ENCODE results near the gene SERPINB13. TPM values are rescaled to one million over a fixed set of nuclear protein-coding genes. Genes with fewer than 3 reads are reported as not detected.

SERPINB13 gene
- total RNA-seq, 1 experiment from 2014 or later, result not detected

GRCh38 chr18:63575681-63576080 lies 11.5 kb upstream of the SERPINB13 start:
- H3K27me3 Mint-ChIP-seq (ENCODE audit: unreplicated experiment), result no peaks in the 10 kb centered on the region
- no peaks in the 10 kb centered on the region for H3K4me1 Mint-ChIP-seq (ENCODE audit: low read depth, unreplicated experiment)
- no peak for TF ChIP-seq CTCF (IDR thresholded peaks at IDR 0.05; ENCODE audit: unreplicated experiment)
- no peaks in the 10 kb centered on the region for H3K9me3 Mint-ChIP-seq (ENCODE audit: low read depth, unreplicated experiment)
- no peaks in the 10 kb centered on the region for H3K36me3 Mint-ChIP-seq (ENCODE audit: insufficient read depth, unreplicated experiment)
- intact Hi-C loops (cut with micrococcal nuclease; ENCODE audit: unreplicated experiment), result loop anchor here (5.0 kb wide), 2 partner anchors 102 to 362 kb away; no protein-coding TSS in a partner anchor
- CTCF ChIA-PET, result interaction anchor here (0.7 to 1.0 kb wide), 2 partner anchors 19 to 57 kb away, joined by 5 to 6 read pairs; no protein-coding TSS in a partner anchor
- no peak for DNase-seq
- H3K27ac Mint-ChIP-seq (ENCODE audit: unreplicated experiment), result no peak overlapping the region
- no TSS peak for BruUV-seq (replicated peaks)
- H3K4me3 Mint-ChIP-seq (ENCODE audit: low read depth, unreplicated experiment), result no peak overlapping the region

DNA sequence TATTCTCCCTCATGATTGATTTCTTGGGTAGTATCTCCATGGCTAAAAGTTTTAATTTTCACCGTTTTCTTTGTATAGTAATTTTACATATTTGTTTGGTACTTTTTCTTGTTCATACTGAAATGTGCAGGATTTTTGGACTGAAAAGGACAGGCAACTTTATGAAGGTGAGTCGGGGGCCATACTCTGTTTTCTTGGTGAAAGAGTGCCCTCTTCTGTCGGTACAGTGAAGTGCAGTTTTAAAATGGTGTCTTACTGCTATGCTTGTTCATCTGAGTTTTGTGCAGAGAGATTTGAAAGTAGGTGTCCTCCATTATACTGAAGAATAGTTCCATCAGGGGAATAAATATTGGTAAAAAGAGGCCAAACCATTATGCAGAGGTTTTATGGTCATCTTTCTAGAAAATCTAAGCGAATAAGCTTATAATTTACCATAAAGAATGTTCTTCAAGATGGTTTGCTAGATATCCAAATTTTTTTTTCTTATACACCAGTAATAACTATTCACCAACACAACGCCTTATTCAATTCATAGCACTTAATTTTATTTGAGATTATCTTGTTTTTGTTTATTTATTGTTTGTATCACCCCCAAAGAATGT lies 8.7 kb upstream of the SERPINB13 start:
- no TSS peak for BruUV-seq (replicated peaks)
- no peaks in the 10 kb centered on the region for H3K27me3 Mint-ChIP-seq (ENCODE audit: unreplicated experiment)
- CTCF ChIA-PET, result interaction anchor here (0.6 to 4.5 kb wide), 6 partner anchors 25 to 67 kb away, joined by 3 to 33 read pairs (median 6); no protein-coding TSS in a partner anchor
- intact Hi-C loops (cut with micrococcal nuclease; ENCODE audit: unreplicated experiment), result loop anchor here (1.0 to 5.0 kb wide), 4 partner anchors 60 to 359 kb away; no protein-coding TSS in a partner anchor
- no peaks in the 10 kb centered on the region for H3K36me3 Mint-ChIP-seq (ENCODE audit: insufficient read depth, unreplicated experiment)
- H3K27ac Mint-ChIP-seq (ENCODE audit: unreplicated experiment), result no peak overlapping the region
- no peaks in the 10 kb centered on the region for H3K9me3 Mint-ChIP-seq (ENCODE audit: low read depth, unreplicated experiment)
- peak; percentile 74 for TF ChIP-seq CTCF (IDR thresholded peaks at IDR 0.05; ENCODE audit: unreplicated experiment)
- DNase-seq, result peak; percentile 58
- H3K4me3 Mint-ChIP-seq (ENCODE audit: low read depth, unreplicated experiment), result no peak overlapping the region
- H3K4me1 Mint-ChIP-seq (ENCODE audit: low read depth, unreplicated experiment), result no peaks in the 10 kb centered on the region

DNA sequence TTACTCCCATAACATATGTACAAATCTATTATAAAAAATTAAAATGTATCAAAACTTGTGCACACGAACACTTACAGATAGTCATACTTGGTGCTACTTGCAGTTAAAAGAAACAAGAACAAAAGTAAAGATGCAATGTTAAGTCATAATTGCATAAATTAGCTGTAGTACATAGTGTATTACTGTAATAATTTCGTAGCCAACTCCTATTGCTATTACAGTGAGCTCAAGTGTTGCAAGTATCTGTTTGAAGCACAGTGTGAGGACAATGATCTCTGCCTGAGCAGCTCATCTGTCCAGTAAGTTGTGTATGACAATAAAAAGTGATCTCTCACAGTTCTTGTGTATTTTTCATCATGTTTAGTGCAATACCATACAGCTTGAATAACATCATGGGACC lies 7.5 kb upstream of the SERPINB13 start:
- H3K4me1 Mint-ChIP-seq (ENCODE audit: low read depth, unreplicated experiment), result peaks cover 5% of the 10 kb centered on the region
- H3K27me3 Mint-ChIP-seq (ENCODE audit: unreplicated experiment), result no peaks in the 10 kb centered on the region
- H3K36me3 Mint-ChIP-seq (ENCODE audit: insufficient read depth, unreplicated experiment), result no peaks in the 10 kb centered on the region
- no peak overlapping the region for H3K27ac Mint-ChIP-seq (ENCODE audit: unreplicated experiment)
- no peak overlapping the region for H3K4me3 Mint-ChIP-seq (ENCODE audit: low read depth, unreplicated experiment)
- H3K9me3 Mint-ChIP-seq (ENCODE audit: low read depth, unreplicated experiment), result no peaks in the 10 kb centered on the region
- no peak for TF ChIP-seq CTCF (IDR thresholded peaks at IDR 0.05; ENCODE audit: unreplicated experiment)
- CTCF ChIA-PET, result interaction anchor here (2.1 to 4.5 kb wide), 2 partner anchors 30 to 61 kb away, joined by 6 to 33 read pairs; no protein-coding TSS in a partner anchor
- intact Hi-C loops (cut with micrococcal nuclease; ENCODE audit: unreplicated experiment), result loop anchor here (2.0 to 5.0 kb wide), 3 partner anchors 98 to 358 kb away; no protein-coding TSS in a partner anchor
- no TSS peak for BruUV-seq (replicated peaks)
- DNase-seq, result no peak

DNA sequence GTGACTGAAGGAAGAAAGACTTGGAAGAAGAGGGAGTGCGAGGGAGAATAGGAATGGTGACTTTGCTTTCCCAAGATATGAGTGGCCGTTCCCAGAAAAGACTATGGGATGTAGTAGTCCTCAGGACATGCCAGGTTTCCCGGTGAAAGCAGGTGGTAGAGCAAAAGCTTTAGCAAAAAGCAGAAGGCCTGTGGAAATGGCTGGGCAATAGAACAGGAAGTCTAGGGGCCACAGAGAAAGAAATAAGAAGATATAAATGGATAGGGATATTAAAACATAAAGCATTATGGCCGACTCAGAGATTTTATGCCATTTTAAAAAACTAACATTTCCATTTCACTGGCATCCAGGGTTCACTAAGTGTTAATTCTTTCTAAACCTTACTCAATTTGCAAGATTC lies 1.2 kb upstream of the SERPINB13 start:
- H3K36me3 Mint-ChIP-seq (ENCODE audit: insufficient read depth, unreplicated experiment), result no peaks in the 10 kb centered on the region
- intact Hi-C loops (cut with micrococcal nuclease; ENCODE audit: unreplicated experiment), result no loop called here
- no peak for TF ChIP-seq CTCF (IDR thresholded peaks at IDR 0.05; ENCODE audit: unreplicated experiment)
- no TSS peak for BruUV-seq (replicated peaks)
- no peak for DNase-seq
- H3K4me1 Mint-ChIP-seq (ENCODE audit: low read depth, unreplicated experiment), result peaks cover 14% of the 10 kb centered on the region
- no peak overlapping the region for H3K4me3 Mint-ChIP-seq (ENCODE audit: low read depth, unreplicated experiment)
- H3K27ac Mint-ChIP-seq (ENCODE audit: unreplicated experiment), result no peak overlapping the region
- no peaks in the 10 kb centered on the region for H3K27me3 Mint-ChIP-seq (ENCODE audit: unreplicated experiment)
- CTCF ChIA-PET, result no interaction called here
- H3K9me3 Mint-ChIP-seq (ENCODE audit: low read depth, unreplicated experiment), result no peaks in the 10 kb centered on the region

Measured in Calu3 (cell line).